HepG2 (cell line): ENCODE data around the gene KRTAP5-4. TPM values are rescaled to one million over a fixed set of nuclear protein-coding genes. Genes with fewer than 3 reads are reported as not detected.

Experiments used
- ATAC-seq: fragments of 200-7000 bp; cut with Tn5 transposase; 3 replicates; pipeline ENCODE4 v1.9.1; 2020; ENCODE audit warnings: mild to moderate bottlenecking, moderate library complexity
- BruUV-seq: library from RNA; stranded (reverse); fragments of 400-500 nt; replicated peaks from 2 replicates; lab custom pipeline; 2021; lab: Mats Ljungman, UMichigan
- CTCF ChIA-PET: fragments of 300-600 bp; formaldehyde crosslinking; extraction: SDS; loops from one replicate; lab custom pipeline; 2021; ENCODE audit warnings: low total read pairs, inconsistent platforms, low intra/inter-chr PET ratio; lab: Yijun Ruan, JAX
- POLR2A ChIA-PET: fragments of 350-600 bp; sonication (Branson Sonifier 250); formaldehyde crosslinking; loops from one replicate; lab custom pipeline; 2020; ENCODE audit warnings: antibody characterized with exemption, inconsistent platforms; lab: Yijun Ruan, JAX
- DNase-seq: peaks from one replicate; pipeline ENCODE4 v3.0.0-alpha.2; 2015; ENCODE audit warnings: low spot score
- FAIRE-seq: peaks from 3 replicates; lab custom pipeline; 2011; peaks lifted over from hg19 to GRCh38; lab: Jason Lieb, UNC
- H2AFZ ChIP-seq: one replicate; pipeline ENCODE4 v1.6.1; 2011; ENCODE audit warnings: low read length, inconsistent platforms
- H3K27ac ChIP-seq: fragments of 300-600 bp; 3 replicates; pipeline ENCODE4 v1.8.0; 2011; ENCODE audit warnings: mixed run types, mild to moderate bottlenecking, mixed read lengths, low read length, inconsistent platforms; ENCODE audit not compliant: insufficient read depth; ENCODE audit errors: extremely low read length
- H3K27me3 ChIP-seq, 2 experiments: fragments of 200-600 bp in 1 of 2; 2 replicates in 1 of 2; 3 replicates in 1 of 2; pipeline versions ENCODE4 v1.6.0 to v1.8.0; 2011; ENCODE audit warnings: low read length in 2 of 2, mild to moderate bottlenecking in 2 of 2, moderate library complexity in 2 of 2, inconsistent platforms in 1 of 2; ENCODE audit not compliant: insufficient read depth in 2 of 2, control insufficient read depth in 1 of 2
- H3K36me3 ChIP-seq, 2 experiments: fragments of 200-600 bp in 1 of 2; replicated peaks in 1 of 2; 2 replicates in 1 of 2; 3 replicates in 1 of 2; pipeline versions ENCODE4 v1.5.1 to v1.8.0; 2011; ENCODE audit warnings: low read length in 2 of 2, inconsistent platforms in 1 of 2; ENCODE audit not compliant: insufficient read depth in 2 of 2, control insufficient read depth in 1 of 2
- H3K4me1 ChIP-seq: 2 replicates; pipeline ENCODE4 v1.5.1; 2012; ENCODE audit warnings: low read length, inconsistent platforms; ENCODE audit not compliant: insufficient read depth
- H3K4me2 ChIP-seq: 2 replicates; pipeline ENCODE4 v1.6.0; 2011; ENCODE audit warnings: low read depth, low read length, inconsistent platforms
- H3K4me3 ChIP-seq, 3 experiments: fragments of 200-600 bp in 1 of 3; sonication (generic), shearing (Covaris generic) in 1 of 3; replicated peaks in 1 of 3; 2 replicates each; pipeline ENCODE4 v1.5.1; 2011 to 2016; ENCODE audit warnings: low read length in 3 of 3, inconsistent platforms in 2 of 3, low read depth in 2 of 3, mild to moderate bottlenecking in 2 of 3, control low read depth in 1 of 3, mixed read lengths in 1 of 3; ENCODE audit not compliant: insufficient read depth in 1 of 3
- H3K79me2 ChIP-seq: one replicate; pipeline ENCODE4 v1.6.1; 2011; ENCODE audit warnings: low read length, inconsistent platforms; ENCODE audit not compliant: insufficient read depth
- H3K9ac ChIP-seq: 2 replicates; pipeline ENCODE4 v1.6.0; 2011; ENCODE audit warnings: mild to moderate bottlenecking, low read depth, low read length, inconsistent platforms; ENCODE audit not compliant: insufficient read depth
- H3K9me3 ChIP-seq: 2 replicates; pipeline ENCODE4 v1.5.1; 2012; ENCODE audit warnings: mild to moderate bottlenecking, low read length
- H4K20me1 ChIP-seq: 2 replicates; pipeline ENCODE4 v1.6.0; 2011; ENCODE audit warnings: inconsistent platforms, mild to moderate bottlenecking, low read length, moderate library complexity; ENCODE audit not compliant: insufficient read depth
- ATM ChIP-seq: fragments of 450-650 bp; IDR thresholded peaks from 2 replicates; pipeline ENCODE4 v1.7.1; 2017; ENCODE audit warnings: mild to moderate bottlenecking, borderline replicate concordance
- MIER2 ChIP-seq: IDR thresholded peaks from 2 replicates; pipeline ENCODE4 v1.6.1; 2016; ENCODE audit warnings: missing biosample characterization, missing genetic modification reagents
- NR3C1 ChIP-seq: sonication (generic); formaldehyde crosslinking; IDR thresholded peaks from 2 replicates; pipeline ENCODE4 v1.4.0; 2020; ENCODE audit warnings: missing genetic modification reagents
- SMAD3 ChIP-seq: sonication (generic); formaldehyde crosslinking; IDR thresholded peaks from 2 replicates; pipeline ENCODE4 v1.4.0; 2020; ENCODE audit warnings: missing genetic modification reagents
- ZFP41 ChIP-seq: sonication (generic); formaldehyde crosslinking; IDR thresholded peaks from 2 replicates; pipeline ENCODE4 v1.4.0; 2020; ENCODE audit warnings: mild to moderate bottlenecking, missing genetic modification reagents, borderline replicate concordance
- ZNF674 ChIP-seq: sonication (generic); formaldehyde crosslinking; IDR thresholded peaks from 2 replicates; pipeline ENCODE4 v1.5.0; 2020; ENCODE audit warnings: low read depth, mild to moderate bottlenecking, missing genetic modification reagents
- ZNF737 ChIP-seq: sonication (generic); formaldehyde crosslinking; IDR thresholded peaks from 2 replicates; pipeline ENCODE4 v1.5.0; 2020; ENCODE audit warnings: missing genetic modification reagents, mild to moderate bottlenecking, borderline replicate concordance
- ZNF777 ChIP-seq: sonication (generic); formaldehyde crosslinking; IDR thresholded peaks from 2 replicates; pipeline ENCODE4 v1.4.0; 2020; ENCODE audit warnings: missing genetic modification reagents
- WGBS: methylation state at CpG from one replicate; pipeline ENCODE4 v1.1.6; 2017; ENCODE audit warnings: low lambda C conversion rate; 5-methylcytosine and 5-hydroxymethylcytosine counted together
- in situ Hi-C: cut with HindIII; loops from 2 replicates; pipeline ENCODE4 v1.10.0; 2017; ENCODE audit warnings: low pct_unique_long_range_greater_than_20kb; ENCODE audit not compliant: extremely low pct_ligation_motif_present
- intact Hi-C: fragments of 100-400 bp; cut with micrococcal nuclease; formaldehyde crosslinking; loops from one replicate; pipeline ENCODE4 v1.10.0; 2022; ENCODE audit not compliant: unreplicated experiment
- polyA plus RNA-seq, 8 experiments: library from polyadenylated mRNA; depleted of rRNA in 3 of 8; stranded (reverse) in 7 of 8; unstranded in 1 of 8; fragments of >200 nt; fragmentation: Illumina TruSeq in 4 of 8; extraction: Trizol in 4 of 8; gene quantifications; 2 replicates each; pipeline versions ENCODE4 v1.2.1 to v1.2.3, GENCODE V29; 2011 to 2016; ENCODE audit warnings: low read depth in 4 of 8, missing spikeins in 1 of 8, mixed read lengths in 1 of 8; ENCODE audit not compliant: insufficient read depth in 1 of 8
- total RNA-seq, 5 experiments: library from RNA; depleted of rRNA; stranded (reverse); fragments of >200 nt; fragmentation: Illumina TruSeq; extraction: Trizol; gene quantifications; 2 replicates each; pipeline ENCODE4 v1.2.3, GENCODE V29; 2016; ENCODE audit warnings: low read depth in 1 of 5
- TF ChIP-seq, protein P1 (sequence below): sonication (generic); formaldehyde crosslinking; IDR thresholded peaks from 2 replicates; pipeline ENCODE4 v1.5.0; 2020; ENCODE audit warnings: missing genetic modification reagents
- TF ChIP-seq, protein P2 (sequence below): sonication (generic); formaldehyde crosslinking; IDR thresholded peaks from 2 replicates; pipeline ENCODE4 v1.5.0; 2020; ENCODE audit warnings: missing genetic modification reagents
- TF ChIP-seq, protein P3 (sequence below): sonication (generic); formaldehyde crosslinking; IDR thresholded peaks from 2 replicates; pipeline ENCODE4 v1.4.0; 2020; ENCODE audit warnings: missing genetic modification reagents, mild to moderate bottlenecking, borderline replicate concordance
- TF ChIP-seq, protein P4 (sequence below): sonication (generic); formaldehyde crosslinking; IDR thresholded peaks from 2 replicates; pipeline ENCODE4 v1.4.0; 2020; ENCODE audit warnings: missing genetic modification reagents
- TF ChIP-seq, protein P5 (sequence below): sonication (generic); formaldehyde crosslinking; IDR thresholded peaks from 2 replicates; pipeline ENCODE4 v1.4.0; 2020; ENCODE audit warnings: low read depth, mild to moderate bottlenecking, missing genetic modification reagents

Gene KRTAP5-4
- total and polyA plus RNA-seq, 2 of the 13 experiments (the other 11 are each of a cell fraction or from before 2014, with no cell fraction given), result not detected

DNA sequence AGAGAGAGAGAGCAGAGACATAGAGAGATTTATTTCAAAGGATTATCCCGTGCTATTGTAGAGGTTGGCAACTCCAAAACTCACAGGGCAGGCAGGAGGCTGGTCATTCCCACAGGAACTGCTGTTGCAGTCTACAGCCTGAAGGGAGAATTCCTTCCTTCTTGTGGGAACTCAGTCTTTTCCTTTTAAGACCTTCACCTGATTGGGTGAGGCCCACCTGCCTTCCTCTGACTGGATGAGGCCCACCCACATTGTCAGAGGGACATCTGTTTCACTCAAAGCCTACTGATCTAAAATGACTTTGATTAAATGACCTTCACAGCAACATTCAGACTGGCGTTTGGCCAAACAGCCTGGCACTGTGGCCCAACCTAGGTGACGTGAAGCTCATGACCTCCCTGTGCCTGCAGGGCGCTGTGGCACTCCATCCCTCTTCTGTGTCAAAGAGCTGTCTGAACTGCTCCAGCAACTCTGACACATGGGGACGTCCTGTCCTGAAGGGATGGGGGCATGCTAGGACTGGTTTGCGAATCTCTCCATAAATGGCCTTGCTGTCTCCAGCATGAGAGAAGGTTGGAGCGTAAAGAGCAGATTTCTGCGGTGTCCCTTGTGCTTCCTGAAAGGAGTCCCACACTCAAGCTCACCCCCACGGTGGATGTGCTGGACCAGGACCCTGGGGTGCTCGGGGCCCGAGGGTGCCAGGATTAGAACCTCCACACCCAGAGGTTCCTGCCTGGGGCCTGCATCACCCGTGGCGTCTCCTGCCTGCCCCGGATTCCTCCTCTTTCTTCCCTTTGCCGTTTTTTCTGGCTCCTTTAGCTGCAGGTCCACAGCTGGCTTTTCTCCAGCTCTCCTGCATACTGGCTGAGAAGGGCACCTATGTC lies 28.3 kb upstream of the KRTAP5-4 start (continued):
- TF ChIP-seq, protein P1, sequence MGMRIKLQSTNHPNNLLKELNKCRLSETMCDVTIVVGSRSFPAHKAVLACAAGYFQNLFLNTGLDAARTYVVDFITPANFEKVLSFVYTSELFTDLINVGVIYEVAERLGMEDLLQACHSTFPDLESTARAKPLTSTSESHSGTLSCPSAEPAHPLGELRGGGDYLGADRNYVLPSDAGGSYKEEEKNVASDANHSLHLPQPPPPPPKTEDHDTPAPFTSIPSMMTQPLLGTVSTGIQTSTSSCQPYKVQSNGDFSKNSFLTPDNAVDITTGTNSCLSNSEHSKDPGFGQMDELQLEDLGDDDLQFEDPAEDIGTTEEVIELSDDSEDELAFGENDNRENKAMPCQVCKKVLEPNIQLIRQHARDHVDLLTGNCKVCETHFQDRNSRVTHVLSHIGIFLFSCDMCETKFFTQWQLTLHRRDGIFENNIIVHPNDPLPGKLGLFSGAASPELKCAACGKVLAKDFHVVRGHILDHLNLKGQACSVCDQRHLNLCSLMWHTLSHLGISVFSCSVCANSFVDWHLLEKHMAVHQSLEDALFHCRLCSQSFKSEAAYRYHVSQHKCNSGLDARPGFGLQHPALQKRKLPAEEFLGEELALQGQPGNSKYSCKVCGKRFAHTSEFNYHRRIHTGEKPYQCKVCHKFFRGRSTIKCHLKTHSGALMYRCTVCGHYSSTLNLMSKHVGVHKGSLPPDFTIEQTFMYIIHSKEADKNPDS (CRISPR knock-in tag), result no peak
- no peak for TF ChIP-seq ZNF777

DNA sequence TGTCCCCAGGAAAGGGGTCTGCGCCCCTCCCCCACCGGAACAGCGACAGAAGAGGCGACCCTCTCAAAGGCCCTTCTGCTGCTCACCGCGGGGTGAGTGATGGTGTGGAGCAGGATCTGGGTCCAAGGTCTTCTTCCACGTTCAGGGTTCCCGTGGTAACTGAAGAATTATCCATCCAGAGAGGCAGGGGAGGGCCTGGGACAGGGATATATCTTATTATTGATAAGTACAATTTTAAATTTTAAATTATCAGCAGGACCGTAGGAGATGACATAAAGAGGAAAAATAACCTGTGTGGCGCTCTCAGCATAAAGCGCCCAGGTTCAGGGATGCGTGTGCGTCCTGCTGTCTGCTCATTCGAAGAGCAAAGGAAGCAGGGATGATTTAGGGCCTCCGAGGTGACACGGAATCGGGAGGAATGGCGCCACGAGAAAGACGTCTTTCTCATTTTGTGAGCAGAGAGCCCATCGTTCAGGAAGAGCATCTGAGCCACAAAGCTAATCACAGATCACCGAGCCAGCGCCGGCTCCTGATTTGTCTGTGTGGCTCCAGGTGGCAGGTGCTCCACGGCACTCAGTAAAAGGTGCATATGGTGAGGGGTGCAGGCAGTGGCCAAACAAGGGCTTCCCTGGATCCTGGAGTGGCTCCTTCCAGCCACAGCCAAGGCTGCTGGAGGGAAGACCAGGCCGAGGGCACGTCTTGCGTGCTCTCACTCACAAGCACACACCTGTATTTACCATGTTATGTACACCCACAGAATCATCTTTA lies 26.9 kb upstream of the KRTAP5-4 start:
- BruUV-seq, result no TSS peak
- CTCF ChIA-PET, result no interaction called here
- FAIRE-seq, result no peak
- Histone ChIP-seq H3K9me3 (no peaks in the 10 kb centered on the region), H3K36me3 (no peaks in the 10 kb centered on the region), H3K27me3 (peaks cover 4 to 29% of the 10 kb centered on the region in 2 experiments), H4K20me1 (no peaks in the 10 kb centered on the region), H2AFZ (no peak overlapping the region), H3K79me2 (no peaks in the 10 kb centered on the region), H3K4me3 (no peak overlapping the region), H3K4me1 (peaks cover 47% of the 10 kb centered on the region), H3K27ac (no peak overlapping the region), H3K4me2 (no peak overlapping the region), H3K9ac (no peak overlapping the region)
- 67% methylated on average over 21 of the region's 28 CpGs for WGBS
- DNase-seq, result no peak
- in situ Hi-C loops, result no loop called here
- intact Hi-C loops, result no loop called here
- no peak for ATAC-seq
- POLR2A ChIA-PET, result no interaction called here
- TF ChIP-seq, protein P2, sequence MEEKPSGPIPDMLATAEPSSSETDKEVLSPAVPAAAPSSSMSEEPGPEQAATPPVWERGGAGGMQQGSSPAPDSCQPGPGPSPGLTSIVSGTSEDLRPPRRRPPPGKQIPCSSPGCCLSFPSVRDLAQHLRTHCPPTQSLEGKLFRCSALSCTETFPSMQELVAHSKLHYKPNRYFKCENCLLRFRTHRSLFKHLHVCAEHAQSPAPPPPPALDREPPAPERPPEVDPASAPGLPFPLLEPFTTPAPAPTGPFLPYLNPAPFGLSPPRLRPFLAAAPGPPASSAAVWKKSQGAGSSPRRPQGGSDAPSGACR (CRISPR knock-in tag), result no peak
- TF ChIP-seq, protein P3, sequence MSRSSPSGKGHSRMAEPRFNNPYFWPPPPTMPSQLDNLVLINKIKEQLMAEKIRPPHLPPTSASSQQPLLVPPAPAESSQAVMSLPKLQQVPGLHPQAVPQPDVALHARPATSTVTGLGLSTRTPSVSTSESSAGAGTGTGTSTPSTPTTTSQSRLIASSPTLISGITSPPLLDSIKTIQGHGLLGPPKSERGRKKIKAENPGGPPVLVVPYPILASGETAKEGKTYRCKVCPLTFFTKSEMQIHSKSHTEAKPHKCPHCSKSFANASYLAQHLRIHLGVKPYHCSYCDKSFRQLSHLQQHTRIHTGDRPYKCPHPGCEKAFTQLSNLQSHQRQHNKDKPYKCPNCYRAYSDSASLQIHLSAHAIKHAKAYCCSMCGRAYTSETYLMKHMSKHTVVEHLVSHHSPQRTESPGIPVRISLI (CRISPR knock-in tag), result no peak
- TF ChIP-seq, protein P4, sequence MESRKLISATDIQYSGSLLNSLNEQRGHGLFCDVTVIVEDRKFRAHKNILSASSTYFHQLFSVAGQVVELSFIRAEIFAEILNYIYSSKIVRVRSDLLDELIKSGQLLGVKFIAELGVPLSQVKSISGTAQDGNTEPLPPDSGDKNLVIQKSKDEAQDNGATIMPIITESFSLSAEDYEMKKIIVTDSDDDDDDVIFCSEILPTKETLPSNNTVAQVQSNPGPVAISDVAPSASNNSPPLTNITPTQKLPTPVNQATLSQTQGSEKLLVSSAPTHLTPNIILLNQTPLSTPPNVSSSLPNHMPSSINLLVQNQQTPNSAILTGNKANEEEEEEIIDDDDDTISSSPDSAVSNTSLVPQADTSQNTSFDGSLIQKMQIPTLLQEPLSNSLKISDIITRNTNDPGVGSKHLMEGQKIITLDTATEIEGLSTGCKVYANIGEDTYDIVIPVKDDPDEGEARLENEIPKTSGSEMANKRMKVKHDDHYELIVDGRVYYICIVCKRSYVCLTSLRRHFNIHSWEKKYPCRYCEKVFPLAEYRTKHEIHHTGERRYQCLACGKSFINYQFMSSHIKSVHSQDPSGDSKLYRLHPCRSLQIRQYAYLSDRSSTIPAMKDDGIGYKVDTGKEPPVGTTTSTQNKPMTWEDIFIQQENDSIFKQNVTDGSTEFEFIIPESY (CRISPR knock-in tag), result no peak
- no peak for TF ChIP-seq ZNF777
- TF ChIP-seq NR3C1 (CRISPR knock-in tag), result no peak
- TF ChIP-seq SMAD3 (CRISPR knock-in tag), result no peak
- TF ChIP-seq MIER2 (CRISPR knock-in tag), result no peak
- TF ChIP-seq, protein P5, sequence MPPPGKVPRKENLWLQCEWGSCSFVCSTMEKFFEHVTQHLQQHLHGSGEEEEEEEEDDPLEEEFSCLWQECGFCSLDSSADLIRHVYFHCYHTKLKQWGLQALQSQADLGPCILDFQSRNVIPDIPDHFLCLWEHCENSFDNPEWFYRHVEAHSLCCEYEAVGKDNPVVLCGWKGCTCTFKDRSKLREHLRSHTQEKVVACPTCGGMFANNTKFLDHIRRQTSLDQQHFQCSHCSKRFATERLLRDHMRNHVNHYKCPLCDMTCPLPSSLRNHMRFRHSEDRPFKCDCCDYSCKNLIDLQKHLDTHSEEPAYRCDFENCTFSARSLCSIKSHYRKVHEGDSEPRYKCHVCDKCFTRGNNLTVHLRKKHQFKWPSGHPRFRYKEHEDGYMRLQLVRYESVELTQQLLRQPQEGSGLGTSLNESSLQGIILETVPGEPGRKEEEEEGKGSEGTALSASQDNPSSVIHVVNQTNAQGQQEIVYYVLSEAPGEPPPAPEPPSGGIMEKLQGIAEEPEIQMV (CRISPR knock-in tag), result no peak
- no peak for TF ChIP-seq ZFP41 (CRISPR knock-in tag)
- no peak for TF ChIP-seq ZNF737
- no peak for TF ChIP-seq ATM
- TF ChIP-seq ZNF674 (CRISPR knock-in tag), result no peak
